ENCODE data around the gene RNF10. TPM values are rescaled to one million over a fixed set of nuclear protein-coding genes. Genes with fewer than 3 reads are reported as not detected.
"Not testable (repeated sequence)": the region's sequence is repeated elsewhere in the genome, so short reads cannot be mapped to it uniquely, and the experiment has no call there.

Gene RNF10
- total and polyA plus RNA-seq, 10 donors, result 101 to 428 (median 227) TPM

DNA sequence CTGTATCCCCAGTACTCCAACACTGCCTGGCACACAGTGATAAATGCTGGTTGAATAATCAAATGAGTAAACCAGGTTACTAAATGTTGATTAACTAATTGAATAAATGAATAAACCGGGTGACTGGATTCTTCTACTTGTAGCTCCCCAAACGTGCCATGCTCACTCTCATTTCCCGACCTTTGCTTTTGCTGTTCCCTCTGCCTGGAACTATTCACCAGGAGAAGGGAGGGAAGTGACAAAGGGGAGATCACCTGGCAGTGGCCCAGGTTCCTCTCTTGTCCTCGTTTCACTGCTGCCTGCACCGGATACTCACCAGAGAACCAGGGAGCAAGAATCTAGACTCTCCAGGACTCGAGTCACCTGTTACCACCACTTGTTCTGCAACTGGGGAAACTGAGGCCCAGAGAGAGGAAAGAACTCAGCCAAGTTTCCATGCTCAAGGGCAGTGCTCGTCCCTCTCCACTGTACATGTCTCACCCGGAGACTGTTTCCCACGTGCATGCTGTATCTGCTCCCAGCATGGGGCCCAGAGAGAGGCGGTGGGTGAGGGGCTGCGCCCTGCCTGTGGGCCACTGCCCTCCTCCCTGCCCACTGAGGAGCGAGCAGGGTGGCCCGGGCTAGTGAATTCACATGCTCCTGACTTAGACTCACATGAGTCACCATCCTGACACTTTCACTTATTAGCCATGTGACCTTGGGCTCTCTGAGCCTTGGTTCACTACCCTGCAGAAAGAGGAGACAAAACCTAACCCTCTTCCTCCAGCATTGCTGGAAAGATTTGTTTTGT is 64.7 kb downstream of the RNF10 start:
- DNase-seq, result peak; percentile 66
- H3K4me1 ChIP-seq, result peaks cover 0 to 25% (median 2%) of the 10 kb centered on the region in 6 donors
- peaks cover 0 to 35% (median 0%) of the 10 kb centered on the region in 7 donors for H3K27me3 ChIP-seq (replicated peaks in 1 of 7)
- H3K36me3 ChIP-seq, result no peaks in the 10 kb centered on the region
- 46 to 75% (median 59%) methylated on average over 8 to 13 of the region's 13 CpGs for WGBS, 5 donors
- intact Hi-C loops (cut with DNase I; ENCODE audit: low total_unique reads), result no loop called here
- no peak for TF ChIP-seq POLR2A (IDR thresholded peaks at IDR 0.05)
- no peak for TF ChIP-seq POLR2AphosphoS5 (IDR thresholded peaks at IDR 0.05)
- TF ChIP-seq, protein P1, sequence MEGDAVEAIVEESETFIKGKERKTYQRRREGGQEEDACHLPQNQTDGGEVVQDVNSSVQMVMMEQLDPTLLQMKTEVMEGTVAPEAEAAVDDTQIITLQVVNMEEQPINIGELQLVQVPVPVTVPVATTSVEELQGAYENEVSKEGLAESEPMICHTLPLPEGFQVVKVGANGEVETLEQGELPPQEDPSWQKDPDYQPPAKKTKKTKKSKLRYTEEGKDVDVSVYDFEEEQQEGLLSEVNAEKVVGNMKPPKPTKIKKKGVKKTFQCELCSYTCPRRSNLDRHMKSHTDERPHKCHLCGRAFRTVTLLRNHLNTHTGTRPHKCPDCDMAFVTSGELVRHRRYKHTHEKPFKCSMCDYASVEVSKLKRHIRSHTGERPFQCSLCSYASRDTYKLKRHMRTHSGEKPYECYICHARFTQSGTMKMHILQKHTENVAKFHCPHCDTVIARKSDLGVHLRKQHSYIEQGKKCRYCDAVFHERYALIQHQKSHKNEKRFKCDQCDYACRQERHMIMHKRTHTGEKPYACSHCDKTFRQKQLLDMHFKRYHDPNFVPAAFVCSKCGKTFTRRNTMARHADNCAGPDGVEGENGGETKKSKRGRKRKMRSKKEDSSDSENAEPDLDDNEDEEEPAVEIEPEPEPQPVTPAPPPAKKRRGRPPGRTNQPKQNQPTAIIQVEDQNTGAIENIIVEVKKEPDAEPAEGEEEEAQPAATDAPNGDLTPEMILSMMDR (IDR thresholded peaks at IDR 0.05 in 8 of 11, conservative IDR thresholded peaks at IDR 0.05 in 3 of 11), result no peak
- H3K27ac ChIP-seq, result no peak overlapping the region
- no peaks in the 10 kb centered on the region for H3K9me3 ChIP-seq
- H3K4me3 ChIP-seq, result no peak overlapping the region

DNA sequence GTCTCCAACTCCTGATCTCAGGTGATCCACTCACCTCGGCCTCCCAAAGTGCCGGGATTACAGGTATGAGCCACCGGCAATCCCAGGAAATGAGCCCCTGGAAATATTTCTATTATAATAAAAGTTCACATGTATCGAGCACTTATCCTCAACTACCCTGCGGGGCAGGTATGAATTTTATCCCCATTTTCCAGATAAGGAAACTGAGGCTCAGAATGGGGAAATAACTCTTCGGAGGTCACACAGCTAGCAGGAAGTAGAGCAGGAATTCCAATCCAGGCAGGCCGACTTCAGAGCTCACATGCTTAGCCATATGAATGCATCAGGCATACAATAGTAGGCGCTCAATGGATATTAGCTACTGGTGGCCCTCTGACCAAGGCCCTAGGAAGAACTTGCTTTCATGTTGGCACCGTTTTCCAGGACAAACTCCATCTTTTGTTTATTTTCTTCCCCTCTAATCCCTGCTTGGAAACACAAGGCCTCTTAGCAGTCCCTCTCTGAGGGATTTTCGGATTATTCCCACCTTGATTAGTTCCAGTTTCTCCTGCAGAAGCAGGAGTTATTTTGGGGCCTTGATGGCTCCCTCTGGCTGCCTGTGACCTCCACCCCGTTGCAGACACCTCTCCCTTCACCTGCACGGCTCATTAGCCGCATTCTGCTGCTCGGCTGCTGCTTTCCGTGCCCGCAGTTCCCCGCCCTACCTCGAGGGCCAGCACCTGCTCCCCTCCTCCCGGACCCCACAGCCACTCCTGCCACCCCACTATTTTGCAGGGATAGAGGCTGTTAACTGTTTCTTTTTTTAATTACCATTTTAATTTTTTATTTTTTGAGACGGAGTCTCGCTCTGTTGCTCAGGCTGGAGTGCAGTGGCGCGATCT is 65.8 kb downstream of the RNF10 start:
- WGBS, 5 donors, result 74 to 90% (median 85%) methylated on average over 23 of the region's 23 CpGs
- intact Hi-C loops (cut with DNase I; ENCODE audit: low total_unique reads), result no loop called here
- H3K4me1 ChIP-seq, result peaks cover 0 to 25% (median 2%) of the 10 kb centered on the region in 6 donors
- no peak for DNase-seq
- H3K36me3 ChIP-seq, result no peaks in the 10 kb centered on the region
- peaks cover 0 to 35% (median 0%) of the 10 kb centered on the region in 7 donors for H3K27me3 ChIP-seq (replicated peaks in 1 of 7)
- TF ChIP-seq POLR2AphosphoS5 (IDR thresholded peaks at IDR 0.05), result no peak
- TF ChIP-seq, protein P1 (IDR thresholded peaks at IDR 0.05 in 8 of 11, conservative IDR thresholded peaks at IDR 0.05 in 3 of 11), result no peak
- TF ChIP-seq POLR2A (IDR thresholded peaks at IDR 0.05), result no peak
- no peak overlapping the region for H3K27ac ChIP-seq
- no peak overlapping the region for H3K4me3 ChIP-seq
- no peaks in the 10 kb centered on the region for H3K9me3 ChIP-seq

DNA sequence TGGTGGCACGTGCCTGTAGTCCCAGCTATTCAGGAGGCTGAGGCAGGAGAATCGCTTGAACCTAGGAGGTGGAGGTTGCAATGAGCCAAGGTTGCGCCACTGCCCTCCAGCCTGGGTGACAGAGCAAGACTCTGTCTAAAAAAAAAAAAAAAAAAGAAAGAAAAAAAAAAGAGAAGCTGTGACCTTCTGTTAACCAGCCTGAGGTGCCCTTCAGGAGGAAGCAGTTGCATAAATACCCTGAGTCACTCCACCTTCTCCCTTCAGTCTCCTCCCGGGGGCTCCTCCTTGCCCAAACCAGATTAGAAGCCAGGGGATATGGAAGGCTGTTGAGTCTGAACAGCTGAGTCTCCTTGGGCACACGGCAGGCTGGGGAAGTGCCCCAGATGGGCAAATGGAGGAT is 68.3 kb downstream of the RNF10 start:
- Histone ChIP-seq H3K27me3 (replicated peaks in 1 of 7) (peaks cover 0 to 26% (median 0%) of the 10 kb centered on the region in 7 donors), H3K27ac (peak overlapping the region in 3 of 8 donors; percentile 55 to 77 (median 55)), H3K4me1 (peaks cover 0 to 25% (median 2%) of the 10 kb centered on the region in 6 donors)
- H3K9me3 ChIP-seq; intact Hi-C loops (cut with DNase I; ENCODE audit: low total_unique reads); H3K4me3 ChIP-seq; H3K36me3 ChIP-seq: not testable (repeated sequence)
- peak; percentile 82 for DNase-seq
- 30 to 42% (median 34%) methylated on average over 5 of the region's 5 CpGs for WGBS, 5 donors

DNA sequence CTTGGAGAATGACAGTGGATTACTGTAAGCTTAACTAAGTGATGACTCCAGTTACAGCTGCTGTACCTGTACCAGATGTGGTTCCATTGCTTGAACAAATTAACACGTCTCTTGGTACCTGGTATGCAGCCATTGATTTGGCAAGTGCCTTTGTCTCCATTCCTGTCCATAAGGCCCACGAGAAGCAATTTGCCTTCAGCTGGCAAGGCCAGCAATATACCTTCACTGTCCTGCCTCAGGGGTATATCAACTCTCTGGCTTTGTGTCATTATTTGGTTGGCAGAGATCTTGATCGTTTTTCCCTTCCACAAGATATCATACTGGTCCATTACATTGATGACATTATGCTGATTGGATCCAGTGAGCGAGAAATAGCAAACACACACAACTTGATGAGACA is 76.4 kb downstream of the RNF10 start:
- Histone ChIP-seq H3K4me3 (no peak overlapping the region), H3K9me3 (no peaks in the 10 kb centered on the region), H3K4me1 (no peaks in the 10 kb centered on the region), H3K27ac (no peak overlapping the region), H3K36me3 (no peaks in the 10 kb centered on the region), H3K27me3 (replicated peaks in 1 of 7) (no peaks in the 10 kb centered on the region)
- 73 to 89% (median 81%) methylated on average over 4 of the region's 4 CpGs for WGBS, 5 donors
- intact Hi-C loops (cut with DNase I; ENCODE audit: low total_unique reads), result no loop called here
- TF ChIP-seq, protein P1 (IDR thresholded peaks at IDR 0.05 in 8 of 11, conservative IDR thresholded peaks at IDR 0.05 in 3 of 11), result no peak
- no peak for TF ChIP-seq POLR2A (IDR thresholded peaks at IDR 0.05)
- no peak for TF ChIP-seq POLR2AphosphoS5 (IDR thresholded peaks at IDR 0.05)
- no peak for DNase-seq

DNA sequence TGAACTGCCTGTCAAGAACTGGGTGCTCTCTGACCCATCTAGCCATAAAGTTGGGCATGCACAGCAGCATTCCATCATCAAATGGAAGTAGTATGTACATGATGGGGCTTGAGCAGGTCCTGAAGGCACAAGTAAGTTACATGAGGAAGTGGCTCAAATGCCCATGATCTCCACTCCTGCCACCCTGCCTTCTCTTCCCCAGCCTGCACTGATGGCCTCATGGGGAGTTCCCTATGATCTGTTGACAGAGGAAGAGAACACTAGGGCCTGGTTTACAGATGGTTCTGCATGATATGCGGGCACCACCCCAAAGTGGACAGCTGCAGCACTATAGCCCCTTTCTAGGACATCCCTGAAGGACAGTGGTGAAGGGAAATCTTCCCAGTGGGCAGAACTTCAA is 77.4 kb downstream of the RNF10 start:
- H3K27me3 ChIP-seq (replicated peaks in 1 of 7); H3K27ac ChIP-seq; intact Hi-C loops (cut with DNase I; ENCODE audit: low total_unique reads); H3K36me3 ChIP-seq; DNase-seq; H3K4me3 ChIP-seq; H3K9me3 ChIP-seq; H3K4me1 ChIP-seq: not testable (repeated sequence)
- 69 to 88% (median 84%) methylated on average over 1 of the region's 1 CpG for WGBS, 5 donors
